SU-DHL-6 (cell line): ENCODE results near the gene C16orf89.
"Not testable (repeated sequence)": the region's sequence is repeated elsewhere in the genome, so short reads cannot be mapped to it uniquely, and the experiment has no call there.

Source experiments
- H2AFZ ChIP-seq: fragments of 200-600 bp; sonication (generic); 2 replicates; pipeline ENCODE4 v1.6.1; 2014; ENCODE audit warnings: low read depth, mild to moderate bottlenecking, moderate library complexity, mixed read lengths, antibody characterized with exemption, low read length; ENCODE audit not compliant: severe bottlenecking
- H3F3A ChIP-seq: fragments of 200-600 bp; shearing (Covaris generic); 2 replicates; pipeline ENCODE4 v1.6.0; 2016; ENCODE audit warnings: antibody characterized with exemption, mild to moderate bottlenecking; ENCODE audit not compliant: insufficient read depth
- H3K27ac ChIP-seq: fragments of 200-600 bp; sonication (generic); 2 replicates; pipeline ENCODE4 v1.5.1; 2016; ENCODE audit warnings: low read depth, mild to moderate bottlenecking, low read length, moderate library complexity, mixed read lengths
- H3K27me3 ChIP-seq: fragments of 200-600 bp; sonication (generic), shearing (Covaris generic); 2 replicates; pipeline ENCODE4 v1.6.0; 2014; ENCODE audit warnings: mild to moderate bottlenecking, low read length
- H3K36me3 ChIP-seq: fragments of 200-600 bp; sonication (generic); 2 replicates; pipeline ENCODE4 v1.6.1; 2014; ENCODE audit warnings: mild to moderate bottlenecking, low read length, mixed read lengths
- H3K4me2 ChIP-seq: fragments of 300-600, 200-600 bp; shearing (Covaris generic), sonication (generic); 2 replicates; pipeline ENCODE4 v1.6.0; 2014; ENCODE audit warnings: low read length, low read depth, mild to moderate bottlenecking; ENCODE audit not compliant: poor library complexity, severe bottlenecking
- H3K4me3 ChIP-seq: fragments of 200-600 bp; sonication (generic); 2 replicates; pipeline ENCODE4 v1.5.1; 2014; ENCODE audit warnings: antibody characterized with exemption, low read length, mild to moderate bottlenecking, mixed read lengths; ENCODE audit not compliant: insufficient read depth, poor library complexity, severe bottlenecking
- H3K79me2 ChIP-seq: fragments of 200-600 bp; sonication (generic); 2 replicates; pipeline ENCODE4 v1.6.1; 2014; ENCODE audit warnings: mild to moderate bottlenecking, low read length, moderate library complexity; ENCODE audit not compliant: insufficient read depth
- H3K9ac ChIP-seq: fragments of 200-600 bp; sonication (generic); 2 replicates; pipeline ENCODE4 v1.7.0; 2014; ENCODE audit warnings: mild to moderate bottlenecking, low read length
- H3K9me2 ChIP-seq: fragments of 200-600 bp; sonication (generic); replicated peaks from 2 replicates; pipeline ENCODE4 v1.6.1; 2014; ENCODE audit warnings: low read length; ENCODE audit not compliant: insufficient read depth
- H3K9me3 ChIP-seq: fragments of 200-600 bp; sonication (generic); 2 replicates; pipeline ENCODE4 v1.6.1; 2014; ENCODE audit warnings: low read length, mixed read lengths; ENCODE audit not compliant: insufficient read depth
- H4K20me1 ChIP-seq: fragments of 200-600 bp; sonication (generic); 2 replicates; pipeline ENCODE4 v1.6.1; 2014; ENCODE audit warnings: low read depth, mild to moderate bottlenecking, antibody characterized with exemption, low read length, moderate library complexity, mixed read lengths
- EZH2phosphoT487 ChIP-seq: fragments of 200-600 bp; sonication (generic), shearing (Covaris generic); conservative IDR thresholded peaks from 2 replicates; pipeline ENCODE4 v1.6.1; 2018; ENCODE audit warnings: mild to moderate bottlenecking, antibody characterized with exemption, low read length, moderate library complexity, mixed read lengths
- TF ChIP-seq, protein P1 (sequence below): fragments of 200-600 bp; sonication (generic); IDR thresholded peaks from one replicate; pipeline ENCODE4 v1.5.1; 2017; ENCODE audit warnings: antibody characterized with exemption, mild to moderate bottlenecking, low read length, moderate library complexity; ENCODE audit not compliant: insufficient read depth, poor library complexity, severe bottlenecking

The C16orf89 gene

DNA sequence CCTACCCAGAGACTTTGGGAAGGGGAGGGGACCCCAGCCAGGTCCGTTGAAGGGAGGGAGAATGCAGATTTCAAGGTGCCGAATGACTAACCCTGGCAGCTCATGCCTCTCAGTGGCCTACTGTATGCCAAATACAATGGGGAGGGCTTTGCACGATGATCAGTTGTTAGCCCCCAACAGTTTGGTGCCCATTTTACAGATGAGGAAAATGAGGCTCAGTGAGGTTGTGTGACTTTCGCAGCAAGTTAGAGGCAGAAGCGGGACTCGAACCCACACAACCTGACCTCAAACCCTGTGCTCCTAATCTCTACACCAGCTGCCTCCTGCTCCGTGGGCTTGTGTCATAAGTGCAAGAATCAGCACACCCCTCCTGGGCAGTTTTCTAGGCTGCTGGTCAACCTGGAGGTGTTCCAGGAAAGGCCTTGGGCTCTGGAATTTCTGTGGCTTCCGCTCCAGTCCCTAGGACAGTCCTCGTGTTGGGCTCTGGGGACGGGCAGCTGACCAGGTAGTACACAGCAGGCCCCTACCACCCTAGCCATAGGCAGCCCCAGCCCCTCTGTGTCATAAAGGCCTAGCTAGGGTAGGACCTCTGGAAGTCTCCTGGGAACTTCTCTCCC lies 20.1 kb downstream of the C16orf89 start:
- Histone ChIP-seq H3K9me3 (no peaks in the 10 kb centered on the region), H3K4me3 (no peak overlapping the region), H3K79me2 (no peaks in the 10 kb centered on the region), H3K9ac (no peak overlapping the region), H2AFZ (no peak overlapping the region), H3K36me3 (no peaks in the 10 kb centered on the region), H3K9me2 (no peaks in the 10 kb centered on the region), H3K4me2 (no peak overlapping the region), H3K27me3 (no peaks in the 10 kb centered on the region), H3F3A (no peaks in the 10 kb centered on the region), H4K20me1 (no peaks in the 10 kb centered on the region), H3K27ac (no peak overlapping the region)
- no peak for TF ChIP-seq EZH2phosphoT487
- TF ChIP-seq, protein P1, sequence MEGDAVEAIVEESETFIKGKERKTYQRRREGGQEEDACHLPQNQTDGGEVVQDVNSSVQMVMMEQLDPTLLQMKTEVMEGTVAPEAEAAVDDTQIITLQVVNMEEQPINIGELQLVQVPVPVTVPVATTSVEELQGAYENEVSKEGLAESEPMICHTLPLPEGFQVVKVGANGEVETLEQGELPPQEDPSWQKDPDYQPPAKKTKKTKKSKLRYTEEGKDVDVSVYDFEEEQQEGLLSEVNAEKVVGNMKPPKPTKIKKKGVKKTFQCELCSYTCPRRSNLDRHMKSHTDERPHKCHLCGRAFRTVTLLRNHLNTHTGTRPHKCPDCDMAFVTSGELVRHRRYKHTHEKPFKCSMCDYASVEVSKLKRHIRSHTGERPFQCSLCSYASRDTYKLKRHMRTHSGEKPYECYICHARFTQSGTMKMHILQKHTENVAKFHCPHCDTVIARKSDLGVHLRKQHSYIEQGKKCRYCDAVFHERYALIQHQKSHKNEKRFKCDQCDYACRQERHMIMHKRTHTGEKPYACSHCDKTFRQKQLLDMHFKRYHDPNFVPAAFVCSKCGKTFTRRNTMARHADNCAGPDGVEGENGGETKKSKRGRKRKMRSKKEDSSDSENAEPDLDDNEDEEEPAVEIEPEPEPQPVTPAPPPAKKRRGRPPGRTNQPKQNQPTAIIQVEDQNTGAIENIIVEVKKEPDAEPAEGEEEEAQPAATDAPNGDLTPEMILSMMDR = no peak

DNA sequence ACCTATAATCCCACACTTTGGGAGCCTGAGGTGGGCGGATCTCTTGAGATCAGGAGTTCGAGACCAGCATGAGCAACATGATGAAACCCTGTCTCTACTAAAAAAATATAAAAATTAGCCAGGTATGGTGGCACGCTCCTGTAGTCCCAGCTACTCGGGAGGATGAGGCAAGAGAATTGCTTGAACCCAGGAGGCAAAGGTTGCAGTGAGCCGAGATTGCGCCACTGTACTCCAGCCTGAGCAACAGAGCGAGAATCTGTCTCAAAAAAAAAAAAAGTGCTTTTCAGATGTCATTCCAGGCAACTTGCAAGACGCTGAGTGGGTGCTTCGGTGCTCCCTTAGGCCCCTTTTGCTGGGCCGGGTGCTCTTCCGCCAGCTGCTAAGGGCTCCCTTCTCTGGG lies 21.2 kb downstream of the C16orf89 start:
- H4K20me1 ChIP-seq, H3K27ac ChIP-seq, H3K9ac ChIP-seq, H3K4me3 ChIP-seq, H3K4me2 ChIP-seq, H3K9me3 ChIP-seq, H3K9me2 ChIP-seq, H2AFZ ChIP-seq, H3F3A ChIP-seq, H3K79me2 ChIP-seq, H3K27me3 ChIP-seq, H3K36me3 ChIP-seq: not testable (repeated sequence)

- Histone ChIP-seq H2AFZ (no peak overlapping the region), H3K9me2 (no peaks in the 10 kb centered on the region), H3K36me3 (no peaks in the 10 kb centered on the region), H4K20me1 (no peaks in the 10 kb centered on the region), H3K27me3 (no peaks in the 10 kb centered on the region), H3K79me2 (no peaks in the 10 kb centered on the region), H3K27ac (no peak overlapping the region), H3K9ac (no peak overlapping the region), H3F3A (no peaks in the 10 kb centered on the region), H3K9me3 (no peaks in the 10 kb centered on the region), H3K4me3 (no peak overlapping the region), H3K4me2 (no peak overlapping the region)
- TF ChIP-seq, protein P1 = no peak
- TF ChIP-seq EZH2phosphoT487 = no peak
Observed at GRCh38 chr16:5044011-5044540, 21.7 kb downstream of the C16orf89 start.

- H3K79me2 ChIP-seq = no peaks in the 10 kb centered on the region
- no peaks in the 10 kb centered on the region for H3K9me3 ChIP-seq
- no peak overlapping the region for H3K4me3 ChIP-seq
- no peak overlapping the region for H3K27ac ChIP-seq
- TF ChIP-seq EZH2phosphoT487 = no peak
- TF ChIP-seq, protein P1 = no peak
- no peak overlapping the region for H3K9ac ChIP-seq
- H3F3A ChIP-seq = no peaks in the 10 kb centered on the region
- no peak overlapping the region for H2AFZ ChIP-seq
- H3K9me2 ChIP-seq = no peaks in the 10 kb centered on the region
- no peaks in the 10 kb centered on the region for H4K20me1 ChIP-seq
- no peaks in the 10 kb centered on the region for H3K27me3 ChIP-seq
- H3K4me2 ChIP-seq = no peak overlapping the region
- H3K36me3 ChIP-seq = no peaks in the 10 kb centered on the region
Observed at GRCh38 chr16:5042574-5043171, 23.1 kb downstream of the C16orf89 start.
